Stomach (tissue), 9 donors: ENCODE data around the gene PLPP2. TPM values are rescaled to one million over a fixed set of nuclear protein-coding genes. Genes with fewer than 3 reads are reported as not detected.

ENCODE experiments used
- DNase-seq, 2 donors: peaks; one replicate each; pipeline versions ENCODE4 v3.0.0 to v3.0.0-alpha.2; 2013 to 2019
- H3K27ac ChIP-seq, 5 donors: fragments of 200-600 bp in 4 of 5; sonication (generic) in 4 of 5; one replicate each; pipeline ENCODE4 v1.5.1; 2013 to 2019; ENCODE audit warnings: mild to moderate bottlenecking in 1 of 5, moderate library complexity in 1 of 5
- H3K27me3 ChIP-seq, 3 donors: fragments of 200-600 bp; sonication (generic); one replicate each; pipeline ENCODE4 v1.5.1; 2017 to 2019; ENCODE audit warnings: mixed run types in 1 of 3
- H3K36me3 ChIP-seq, 4 donors: fragments of 200-600 bp; sonication (generic); 1 replicate in 3 of 4; 2 replicates in 1 of 4; pipeline ENCODE4 v1.5.1; 2016 to 2019
- H3K4me1 ChIP-seq, 4 donors: fragments of 200-600 bp; sonication (generic); one replicate each; pipeline ENCODE4 v1.5.1; 2016 to 2019
- H3K4me3 ChIP-seq, 4 donors: fragments of 200-600 bp; sonication (generic) in 3 of 4; one replicate each; pipeline ENCODE4 v1.5.1; 2016 to 2019; ENCODE audit warnings: mild to moderate bottlenecking in 1 of 4
- H3K9me3 ChIP-seq, 4 donors: fragments of 200-600 bp; sonication (generic); one replicate each; pipeline ENCODE4 v1.5.1; 2016 to 2019
- CTCF ChIP-seq, 7 experiments: fragments of 450-650 bp in 4 of 7; fragments of 200-600 bp in 3 of 7; sonication (generic) in 3 of 7; IDR thresholded peaks; one replicate each; pipeline ENCODE4 v1.5.1; 2016 to 2019; ENCODE audit warnings: antibody characterized with exemption in 7 of 7, control low read depth in 2 of 7, mild to moderate bottlenecking in 1 of 7
- EP300 ChIP-seq: sonication (generic); formaldehyde crosslinking; IDR thresholded peaks from one replicate; pipeline ENCODE4 v1.6.1; 2017; ENCODE audit warnings: antibody characterized with exemption
- POLR2A ChIP-seq, 4 donors: fragments of 450-650 bp; IDR thresholded peaks; one replicate each; pipeline ENCODE4 v1.6.1; 2016; ENCODE audit warnings: antibody characterized with exemption in 4 of 4, control low read depth in 2 of 4, mild to moderate bottlenecking in 1 of 4, moderate library complexity in 1 of 4
- POLR2AphosphoS5 ChIP-seq, 3 donors: sonication (generic); formaldehyde crosslinking; IDR thresholded peaks; one replicate each; pipeline ENCODE4 v1.6.1; 2016; ENCODE audit warnings: antibody characterized with exemption in 3 of 3
- WGBS, 5 donors: extraction: QIAGEN DNeasy Blood & Tissue Kit in 3 of 5; methylation state at CpG; one replicate each; pipeline versions ENCODE4 v1.1.5 to v1.1.7; 2013 to 2018; 5-methylcytosine and 5-hydroxymethylcytosine counted together
- intact Hi-C: fragments of 100-400 bp; cut with DNase I; formaldehyde crosslinking; loops from one replicate; pipeline ENCODE4 v1.15.1; 2023; ENCODE audit warnings: low total_unique reads
- polyA plus RNA-seq, 3 donors: library from polyadenylated mRNA; stranded (reverse); fragments of 200-250 nt; gene quantifications; one replicate each; pipeline ENCODE4 v1.2.3, GENCODE V29; 2013
- total RNA-seq, 5 donors: library from RNA; depleted of rRNA; stranded (reverse); fragments of >200 nt; gene quantifications; one replicate each; pipeline versions ENCODE4 v1.1.0 to v1.2.3, GENCODE V29; 2014 to 2016
- donor health status: healthy with polysubstance abuse.
- donor health status: Bipolar disorder and iron deficiency.
- donor health status: healthy.

PLPP2 gene
- total and polyA plus RNA-seq, 8 donors = 22.2 to 228 (median 46.1) TPM

GRCh38 chr19:292951-293350 is 1.7 kb upstream of the PLPP2 start:
- no peak overlapping the region for H3K27ac ChIP-seq
- H3K4me1 ChIP-seq = peaks cover 34 to 64% (median 50%) of the 10 kb centered on the region in 4 donors
- no peaks in the 10 kb centered on the region for H3K36me3 ChIP-seq
- 72 to 86% (median 83%) methylated on average over 4 of the region's 4 CpGs for WGBS, 5 donors
- intact Hi-C loops = no loop called here
- TF ChIP-seq CTCF (IDR thresholded peaks at IDR 0.05) = no peak
- no peak for TF ChIP-seq POLR2AphosphoS5 (IDR thresholded peaks at IDR 0.05)
- no peak for TF ChIP-seq EP300
- peak in 1 of 2 donors; percentile 11 for DNase-seq
- H3K4me3 ChIP-seq = no peak overlapping the region
- peaks cover 0 to 58% (median 31%) of the 10 kb centered on the region in 3 donors for H3K27me3 ChIP-seq
- no peaks in the 10 kb centered on the region for H3K9me3 ChIP-seq

- H3K27ac ChIP-seq = peak overlapping the region in 1 of 5 donors; percentile 81
- intact Hi-C loops = no loop called here
- H3K4me3 ChIP-seq = no peak overlapping the region
- H3K36me3 ChIP-seq = peaks cover 0 to 5% (median 4%) of the 10 kb centered on the region in 4 donors
- WGBS, 5 donors = 79 to 89% (median 86%) methylated on average over 13 to 15 of the region's 15 CpGs
- H3K9me3 ChIP-seq = no peaks in the 10 kb centered on the region
- H3K4me1 ChIP-seq = peaks cover 34 to 64% (median 53%) of the 10 kb centered on the region in 4 donors
- DNase-seq = peak in 1 of 2 donors; percentile 18
- peaks cover 0 to 58% (median 31%) of the 10 kb centered on the region in 3 donors for H3K27me3 ChIP-seq
- TF ChIP-seq POLR2A (IDR thresholded peaks at IDR 0.05) (no peak), EP300 (no peak), CTCF (IDR thresholded peaks at IDR 0.05) (no peak), POLR2AphosphoS5 (IDR thresholded peaks at IDR 0.05) (no peak)
Measured at GRCh38 chr19:292281-292884, 1.2 kb upstream of the PLPP2 start.

GRCh38 chr19:291561-292280 is 518 bp upstream of the PLPP2 start:
- Histone ChIP-seq H3K4me3 (peak overlapping the region; percentile 30 to 61 (median 34)), H3K27ac (peak overlapping the region in 4 of 5 donors; percentile 58 to 82 (median 78)), H3K9me3 (no peaks in the 10 kb centered on the region), H3K27me3 (peaks cover 0 to 58% (median 31%) of the 10 kb centered on the region in 3 donors), H3K36me3 (peaks cover 0 to 11% (median 7%) of the 10 kb centered on the region in 4 donors), H3K4me1 (peaks cover 34 to 64% (median 53%) of the 10 kb centered on the region in 4 donors)
- DNase-seq = peak; percentile 48 to 52
- TF ChIP-seq EP300 (no peak), CTCF (IDR thresholded peaks at IDR 0.05) (no peak), POLR2A (IDR thresholded peaks at IDR 0.05) (no peak), POLR2AphosphoS5 (IDR thresholded peaks at IDR 0.05) (no peak)
- intact Hi-C loops = no loop called here
- 21 to 68% (median 30%) methylated on average over 19 to 68 of the region's 71 CpGs for WGBS, 5 donors

GRCh38 chr19:290372-291005 is 714 bp downstream of the PLPP2 start:
- Histone ChIP-seq H3K4me1 (peaks cover 31 to 54% (median 46%) of the 10 kb centered on the region in 4 donors), H3K36me3 (peaks cover 0 to 19% (median 7%) of the 10 kb centered on the region in 4 donors), H3K4me3 (peak overlapping the region; percentile 48 to 61 (median 54)), H3K9me3 (no peaks in the 10 kb centered on the region), H3K27me3 (peaks cover 0 to 58% (median 31%) of the 10 kb centered on the region in 3 donors), H3K27ac (peak overlapping the region; percentile 82 to 93 (median 89))
- intact Hi-C loops = no loop called here
- TF ChIP-seq EP300 (no peak), POLR2A (IDR thresholded peaks at IDR 0.05) (no peak), CTCF (IDR thresholded peaks at IDR 0.05) (no peak), POLR2AphosphoS5 (IDR thresholded peaks at IDR 0.05) (no peak)
- DNase-seq = peak; percentile 91 to 93
- 1 to 4% (median 3%) methylated on average over 14 to 51 of the region's 51 CpGs for WGBS, 5 donors
